ENCODE results near the gene TCEA3.

- TF ChIP-seq CTCF (IDR thresholded peaks at IDR 0.05; ENCODE audit: low read length) (no peak), EZH2 (optimal IDR thresholded peaks at IDR 0.05; ENCODE audit: low read depth, low read length) (no peak), EZH2phosphoT487 (IDR thresholded peaks at IDR 0.05; ENCODE audit: low read length) (no peak)
Observed at GRCh38 chr1:23352096-23352695, 72.4 kb downstream of the TCEA3 start.
